Activated T-cell treated with anti-CD3 and anti-CD28 coated beads, Interleukin-2, amount 50 U/mL, for 72 hours (primary cell): ENCODE results near the gene ATF2. TPM values are rescaled to one million over a fixed set of nuclear protein-coding genes. Genes with fewer than 3 reads are reported as not detected.
A peak's percentile ranks its signal among the peaks of the same experiment; 100 is the strongest.

Experiments used
- ATAC-seq, 2 donors: fragments of 150-1000 bp; cut with Tn5 transposase; replicated peaks in 1 of 2; 2 replicates each; pipeline ENCODE4 v1.10.0; 2021; ENCODE audit warnings: moderate library complexity in 2 of 2, mild to moderate bottlenecking in 1 of 2
- DNase-seq, 2 donors: peaks; one replicate each; pipeline ENCODE4 v3.0.0; 2021 to 2022; ENCODE audit warnings: mixed read lengths in 1 of 2
- H3K27ac Mint-ChIP-seq: one replicate; pipeline ENCODE4 v1.8.0; 2022; ENCODE audit warnings: mild to moderate bottlenecking, moderate library complexity, mixed read lengths
- H3K27me3 Mint-ChIP-seq: one replicate; pipeline ENCODE4 v1.8.0; 2022; ENCODE audit warnings: low read depth, mixed read lengths
- H3K36me3 Mint-ChIP-seq, 2 donors: one replicate each; pipeline ENCODE4 v1.8.0; 2022; ENCODE audit warnings: mixed read lengths in 2 of 2, mild to moderate bottlenecking in 1 of 2; ENCODE audit not compliant: insufficient read depth in 2 of 2
- H3K4me1 Mint-ChIP-seq: one replicate; pipeline ENCODE4 v1.8.0; 2022; ENCODE audit warnings: low read depth, mixed read lengths
- H3K4me3 Mint-ChIP-seq, 2 donors: one replicate each; pipeline ENCODE4 v1.8.0; 2022; ENCODE audit warnings: mild to moderate bottlenecking in 2 of 2, mixed read lengths in 2 of 2, moderate library complexity in 2 of 2
- H3K9me3 Mint-ChIP-seq, 2 donors: one replicate each; pipeline ENCODE4 v1.8.0; 2022; ENCODE audit warnings: mixed read lengths in 2 of 2
- total RNA-seq, 2 donors: library from RNA; stranded (reverse); gene quantifications; one replicate each; pipeline ENCODE4 v1.2.3, GENCODE V29; 2022

ATF2 gene
- total RNA-seq, 2 donors from 2014 or later = 65.8 to 67.0 TPM

- peak overlapping the region; percentile 84 for H3K27ac Mint-ChIP-seq
- no peaks in the 10 kb centered on the region for H3K9me3 Mint-ChIP-seq
- H3K36me3 Mint-ChIP-seq = peaks cover 14 to 37% of the 10 kb centered on the region in 2 donors
- no peak for ATAC-seq
- DNase-seq = no peak
- H3K27me3 Mint-ChIP-seq = no peaks in the 10 kb centered on the region
- H3K4me3 Mint-ChIP-seq = peak overlapping the region in 1 of 2 donors; percentile 50
- H3K4me1 Mint-ChIP-seq = peaks cover 49% of the 10 kb centered on the region
Observed at GRCh38 chr2:175176624-175177023, 8.6 kb upstream of the ATF2 start.

GRCh38 chr2:175175896-175176295 is 7.9 kb upstream of the ATF2 start:
- peak; percentile 31 to 48 for ATAC-seq
- H3K36me3 Mint-ChIP-seq = peaks cover 12 to 35% of the 10 kb centered on the region in 2 donors
- no peak overlapping the region for H3K4me3 Mint-ChIP-seq

GRCh38 chr2:175175320-175175719 is 7.3 kb upstream of the ATF2 start:
- no peak overlapping the region for H3K4me3 Mint-ChIP-seq
- DNase-seq (no peak), ATAC-seq (no peak)
- H3K27me3 Mint-ChIP-seq = no peaks in the 10 kb centered on the region
- H3K9me3 Mint-ChIP-seq = no peaks in the 10 kb centered on the region
- H3K27ac Mint-ChIP-seq = peak overlapping the region; percentile 13
- peaks cover 52% of the 10 kb centered on the region for H3K4me1 Mint-ChIP-seq
- H3K36me3 Mint-ChIP-seq = peaks cover 11 to 32% of the 10 kb centered on the region in 2 donors

More at GRCh38 chr2:175175896-175176295, 7.9 kb upstream of the ATF2 start:
- H3K27me3 Mint-ChIP-seq = no peaks in the 10 kb centered on the region
- H3K9me3 Mint-ChIP-seq = no peaks in the 10 kb centered on the region
- H3K4me1 Mint-ChIP-seq = peaks cover 52% of the 10 kb centered on the region
- no peak for DNase-seq
- H3K27ac Mint-ChIP-seq = peak overlapping the region; percentile 58

- Mint-ChIP-seq H3K36me3 (peaks cover 10 to 15% of the 10 kb centered on the region in 2 donors), H3K4me3 (peak overlapping the region in 1 of 2 donors; percentile 71), H3K9me3 (no peaks in the 10 kb centered on the region), H3K4me1 (peaks cover 57% of the 10 kb centered on the region), H3K27ac (peak overlapping the region; percentile 79), H3K27me3 (no peaks in the 10 kb centered on the region)
- no peak for ATAC-seq
- DNase-seq = no peak
Observed at GRCh38 chr2:175170659-175171304, 2.8 kb upstream of the ATF2 start.

GRCh38 chr2:175169191-175169590 is 1.2 kb upstream of the ATF2 start:
- Mint-ChIP-seq H3K9me3 (no peaks in the 10 kb centered on the region), H3K36me3 (peaks cover 7 to 9% of the 10 kb centered on the region in 2 donors), H3K27me3 (no peaks in the 10 kb centered on the region), H3K4me1 (peaks cover 67% of the 10 kb centered on the region), H3K4me3 (peak overlapping the region; percentile 71 to 99), H3K27ac (peak overlapping the region; percentile 73)
- no peak for ATAC-seq
- DNase-seq = no peak

- peak overlapping the region; percentile 73 for H3K27ac Mint-ChIP-seq
- peaks cover 7 to 8% of the 10 kb centered on the region in 2 donors for H3K36me3 Mint-ChIP-seq
- H3K4me1 Mint-ChIP-seq = peaks cover 68% of the 10 kb centered on the region
- H3K9me3 Mint-ChIP-seq = no peaks in the 10 kb centered on the region
- H3K4me3 Mint-ChIP-seq = peak overlapping the region; percentile 98 to 99
- no peaks in the 10 kb centered on the region for H3K27me3 Mint-ChIP-seq
- DNase-seq (no peak), ATAC-seq (peak in 1 of 2 donors; percentile 25)
Observed at GRCh38 chr2:175168564-175168945, 552 bp upstream of the ATF2 start.

GRCh38 chr2:175167076-175167791 is 769 bp downstream of the ATF2 start:
- DNase-seq (peak in 1 of 2 donors; percentile 46), ATAC-seq (peak; percentile 2 to 6)
- Mint-ChIP-seq H3K4me3 (peak overlapping the region; percentile 98 to 99), H3K27ac (peak overlapping the region; percentile 98), H3K4me1 (peaks cover 59% of the 10 kb centered on the region), H3K9me3 (no peaks in the 10 kb centered on the region), H3K36me3 (peaks cover 7 to 8% of the 10 kb centered on the region in 2 donors), H3K27me3 (no peaks in the 10 kb centered on the region)

- no peak for DNase-seq
Observed at GRCh38 chr2:175166216-175166824, 1.7 kb downstream of the ATF2 start.

GRCh38 chr2:175164235-175164634 is 3.8 kb downstream of the ATF2 start:
- no peak overlapping the region for H3K4me3 Mint-ChIP-seq

More at GRCh38 chr2:175166216-175166824, 1.7 kb downstream of the ATF2 start:
- no peak for ATAC-seq
- no peaks in the 10 kb centered on the region for H3K9me3 Mint-ChIP-seq
- peaks cover 63% of the 10 kb centered on the region for H3K4me1 Mint-ChIP-seq
- no peaks in the 10 kb centered on the region for H3K27me3 Mint-ChIP-seq
- peaks cover 7 to 8% of the 10 kb centered on the region in 2 donors for H3K36me3 Mint-ChIP-seq
- peak overlapping the region; percentile 98 for H3K27ac Mint-ChIP-seq
- peak overlapping the region; percentile 98 to 99 for H3K4me3 Mint-ChIP-seq

GRCh38 chr2:175158894-175159293 is 9.1 kb downstream of the ATF2 start:
- no peak overlapping the region for H3K27ac Mint-ChIP-seq
- no peak overlapping the region for H3K4me3 Mint-ChIP-seq
- peaks cover 54% of the 10 kb centered on the region for H3K4me1 Mint-ChIP-seq
- no peak for DNase-seq
- no peaks in the 10 kb centered on the region for H3K27me3 Mint-ChIP-seq
- peaks cover 2% of the 10 kb centered on the region in 2 donors for H3K36me3 Mint-ChIP-seq
- ATAC-seq = no peak
- H3K9me3 Mint-ChIP-seq = no peaks in the 10 kb centered on the region

More at GRCh38 chr2:175164235-175164634, 3.8 kb downstream of the ATF2 start:
- Mint-ChIP-seq H3K27me3 (no peaks in the 10 kb centered on the region), H3K27ac (no peak overlapping the region), H3K9me3 (no peaks in the 10 kb centered on the region), H3K36me3 (peaks cover 4 to 8% of the 10 kb centered on the region in 2 donors), H3K4me1 (peaks cover 51% of the 10 kb centered on the region)
- no peak for ATAC-seq
- no peak for DNase-seq

- Mint-ChIP-seq H3K27me3 (no peaks in the 10 kb centered on the region), H3K36me3 (peaks cover 2% of the 10 kb centered on the region in 2 donors), H3K4me1 (peaks cover 65% of the 10 kb centered on the region), H3K9me3 (no peaks in the 10 kb centered on the region), H3K4me3 (no peak overlapping the region), H3K27ac (no peak overlapping the region)
- no peak for ATAC-seq
- no peak for DNase-seq
Observed at GRCh38 chr2:175156534-175156933, 11.5 kb downstream of the ATF2 start.

- Mint-ChIP-seq H3K4me3 (peak overlapping the region; percentile 59 to 70), H3K36me3 (peaks cover 2 to 3% of the 10 kb centered on the region in 2 donors), H3K4me1 (peaks cover 60% of the 10 kb centered on the region), H3K9me3 (no peaks in the 10 kb centered on the region), H3K27ac (peak overlapping the region; percentile 90), H3K27me3 (no peaks in the 10 kb centered on the region)
- peak; percentile 92 to 94 for ATAC-seq
- DNase-seq = peak; percentile 15 to 29
Observed at GRCh38 chr2:175154661-175155082, 13.3 kb downstream of the ATF2 start.

- Mint-ChIP-seq H3K4me1 (peaks cover 58% of the 10 kb centered on the region), H3K27ac (no peak overlapping the region), H3K36me3 (peaks cover 2 to 4% of the 10 kb centered on the region in 2 donors), H3K9me3 (no peaks in the 10 kb centered on the region), H3K4me3 (peak overlapping the region in 1 of 2 donors; percentile 60), H3K27me3 (no peaks in the 10 kb centered on the region)
- ATAC-seq = peak; percentile 71 to 76
- no peak for DNase-seq
Observed at GRCh38 chr2:175152242-175152641, 15.8 kb downstream of the ATF2 start.
